H1 (cell line): ENCODE measurements around the gene FANCI. TPM values are rescaled to one million over a fixed set of nuclear protein-coding genes. Genes with fewer than 3 reads are reported as not detected.

Source experiments
- CTCF ChIA-PET: fragments of 300-600 bp; sonication (Branson Sonifier 250); formaldehyde crosslinking; loops from one replicate; lab custom pipeline; 2021; ENCODE audit not compliant: partially characterized antibody; lab: Charles Lee
- POLR2A ChIA-PET: fragments of 300-600 bp; sonication (Branson Sonifier 250); formaldehyde crosslinking; loops from one replicate; lab custom pipeline; 2021; ENCODE audit warnings: inconsistent platforms; ENCODE audit not compliant: partially characterized antibody; lab: Charles Lee
- DNase-seq, 2 experiments: peaks; one replicate each; pipeline versions ENCODE4 v3.0.0 to v3.0.0-alpha.2; 2010 to 2022; ENCODE audit warnings: low spot score in 2 of 2, low read depth in 1 of 2, mixed read lengths in 1 of 2
- FAIRE-seq: peaks from 2 replicates; lab custom pipeline; 2011; peaks lifted over from hg19 to GRCh38; lab: Jason Lieb, UNC
- H2AFZ ChIP-seq: 2 replicates; pipeline ENCODE4 v1.8.1; 2012; ENCODE audit warnings: low read length, inconsistent platforms
- H2AK5ac ChIP-seq: 2 replicates; pipeline ENCODE4 v1.6.1; 2013; ENCODE audit warnings: low read depth, low read length
- H2BK120ac ChIP-seq: replicated peaks from 2 replicates; pipeline ENCODE3; 2013; ENCODE audit warnings: low read depth, low read length, inconsistent platforms
- H2BK12ac ChIP-seq: 2 replicates; pipeline ENCODE4 v1.6.1; 2013; ENCODE audit warnings: low read depth, low read length
- H2BK15ac ChIP-seq: 2 replicates; pipeline ENCODE4 v1.6.1; 2013; ENCODE audit warnings: low read length
- H2BK20ac ChIP-seq: 2 replicates; pipeline ENCODE4 v1.6.1; 2013; ENCODE audit warnings: low read length
- H2BK5ac ChIP-seq: 2 replicates; pipeline ENCODE4 v1.6.1; 2013; ENCODE audit warnings: low read depth, low read length
- H3K14ac ChIP-seq: 2 replicates; pipeline ENCODE4 v1.6.1; 2013; ENCODE audit warnings: inconsistent platforms; ENCODE audit not compliant: insufficient read length
- H3K18ac ChIP-seq: 2 replicates; pipeline ENCODE4 v1.6.1; 2013; ENCODE audit warnings: low read length; ENCODE audit errors: extremely low read depth
- H3K23ac ChIP-seq: 2 replicates; pipeline ENCODE4 v1.6.1; 2013; ENCODE audit warnings: inconsistent platforms; ENCODE audit not compliant: insufficient read length
- H3K23me2 ChIP-seq: 2 replicates; pipeline ENCODE4 v1.6.1; 2013; ENCODE audit warnings: low read depth, low read length
- H3K27ac ChIP-seq: 2 replicates; pipeline ENCODE4 v1.6.1; 2011; ENCODE audit warnings: low read depth, low read length, inconsistent platforms
- H3K27me3 ChIP-seq, 4 experiments: replicated peaks in 1 of 4; 1 replicate in 1 of 4; 2 replicates in 3 of 4; pipeline versions ENCODE4 v1.6.1 to v1.8.1; 2011 to 2013; ENCODE audit warnings: low read length in 3 of 4, mild to moderate bottlenecking in 3 of 4, inconsistent platforms in 2 of 4, mixed read lengths in 2 of 4, moderate library complexity in 1 of 4; ENCODE audit not compliant: control insufficient read depth in 3 of 4, insufficient read depth in 3 of 4; ENCODE audit errors: extremely low read depth in 1 of 4
- H3K36me3 ChIP-seq, 4 experiments: 2 replicates each; pipeline versions ENCODE4 v1.6.1 to v1.8.1; 2011 to 2013; ENCODE audit warnings: mild to moderate bottlenecking in 4 of 4, low read length in 3 of 4, moderate library complexity in 2 of 4, control low read depth in 1 of 4, inconsistent platforms in 1 of 4; ENCODE audit not compliant: insufficient read depth in 4 of 4, control insufficient read depth in 2 of 4
- H3K4ac ChIP-seq: replicated peaks from 2 replicates; pipeline ENCODE3; 2013; ENCODE audit warnings: low read length, low read depth, mixed read lengths, inconsistent platforms; ENCODE audit not compliant: insufficient read length
- H3K4me1 ChIP-seq, 4 experiments: replicated peaks in 1 of 4; 1 replicate in 1 of 4; 2 replicates in 3 of 4; pipeline versions ENCODE4 v1.6.1 to v1.8.1; 2011 to 2013; ENCODE audit warnings: low read length in 3 of 4, inconsistent platforms in 2 of 4, mixed read lengths in 1 of 4; ENCODE audit not compliant: insufficient read depth in 4 of 4, control insufficient read depth in 3 of 4
- H3K4me2 ChIP-seq, 2 experiments: 2 replicates each; pipeline versions ENCODE4 v1.6.1 to v1.8.1; 2011 to 2013; ENCODE audit warnings: low read depth in 2 of 2, low read length in 2 of 2, control low read depth in 1 of 2, inconsistent platforms in 1 of 2, mild to moderate bottlenecking in 1 of 2; ENCODE audit not compliant: insufficient read depth in 1 of 2
- H3K4me3 ChIP-seq, 4 experiments: fragments of 200-600, 300-600 bp in 1 of 4; sonication (generic), shearing (Covaris generic), sonication (Bioruptor Twin) in 1 of 4; 2 replicates each; pipeline versions ENCODE4 v1.5.1 to v1.8.1; 2011 to 2016; ENCODE audit warnings: low read length in 4 of 4, low read depth in 3 of 4, control low read depth in 2 of 4, inconsistent platforms in 2 of 4, mild to moderate bottlenecking in 2 of 4, mixed read lengths in 1 of 4, moderate library complexity in 1 of 4; ENCODE audit not compliant: insufficient read depth in 2 of 4; ENCODE audit errors: extremely low read depth in 1 of 4
- H3K56ac ChIP-seq: replicated peaks from 2 replicates; pipeline ENCODE3; 2013; ENCODE audit warnings: low read depth, mild to moderate bottlenecking, mixed read lengths, low read length, inconsistent platforms; ENCODE audit not compliant: insufficient read length
- H3K79me1 ChIP-seq: 2 replicates; pipeline ENCODE4 v1.6.1; 2013; ENCODE audit warnings: low read depth, low read length, control low read depth
- H3K79me2 ChIP-seq, 2 experiments: 2 replicates each; pipeline versions ENCODE4 v1.6.1 to v1.8.1; 2012 to 2013; ENCODE audit warnings: low read length in 2 of 2, mild to moderate bottlenecking in 2 of 2, inconsistent platforms in 1 of 2; ENCODE audit not compliant: insufficient read depth in 2 of 2, control insufficient read depth in 1 of 2
- H3K9ac ChIP-seq, 4 experiments: replicated peaks in 1 of 4; 1 replicate in 1 of 4; 2 replicates in 3 of 4; pipeline versions ENCODE4 v1.6.1 to v1.8.1; 2011 to 2013; ENCODE audit warnings: low read depth in 3 of 4, low read length in 3 of 4, control low read depth in 2 of 4, mild to moderate bottlenecking in 2 of 4, moderate library complexity in 2 of 4, inconsistent platforms in 1 of 4; ENCODE audit errors: extremely low read depth in 1 of 4
- H3K9me3 ChIP-seq, 2 experiments: 2 replicates each; pipeline versions ENCODE4 v1.6.1 to v1.8.1; 2012 to 2013; ENCODE audit warnings: mild to moderate bottlenecking in 2 of 2, moderate library complexity in 2 of 2, control low read depth in 1 of 2, inconsistent platforms in 1 of 2, low read depth in 1 of 2, low read length in 1 of 2, mixed read lengths in 1 of 2; ENCODE audit not compliant: insufficient read depth in 2 of 2
- H4K20me1 ChIP-seq, 2 experiments: replicated peaks in 1 of 2; 2 replicates each; pipeline versions ENCODE3 to v1.8.1; 2011 to 2013; ENCODE audit warnings: inconsistent platforms in 2 of 2, low read length in 2 of 2, mild to moderate bottlenecking in 1 of 2; ENCODE audit not compliant: insufficient read depth in 2 of 2, control insufficient read depth in 1 of 2
- H4K5ac ChIP-seq: 2 replicates; pipeline ENCODE4 v1.6.1; 2013; ENCODE audit warnings: low read length, low read depth, mixed read lengths, inconsistent platforms; ENCODE audit not compliant: insufficient read length
- H4K8ac ChIP-seq: 2 replicates; pipeline ENCODE4 v1.8.0; 2013; ENCODE audit warnings: mild to moderate bottlenecking, moderate library complexity, low read length, inconsistent platforms; ENCODE audit not compliant: insufficient read depth; ENCODE audit errors: extremely low read depth
- H4K91ac ChIP-seq: replicated peaks from 2 replicates; pipeline ENCODE3; 2013; ENCODE audit warnings: low read length, mixed read lengths, inconsistent platforms; ENCODE audit not compliant: insufficient read length
- ASH2L ChIP-seq: fragments of 200-600, 300-600 bp; sonication (generic); IDR thresholded peaks from one replicate; pipeline ENCODE4 v1.7.1; 2017; ENCODE audit warnings: low read length
- BRCA1 ChIP-seq: IDR thresholded peaks from 2 replicates; pipeline ENCODE4 v1.6.1; 2012; ENCODE audit warnings: low read depth, low read length, improper control_type of control experiment
- CHD1 ChIP-seq: IDR thresholded peaks from 2 replicates; pipeline ENCODE4 v1.6.1; 2012; ENCODE audit warnings: low read depth, low read length, improper control_type of control experiment
- EGR1 ChIP-seq: IDR thresholded peaks from 2 replicates; pipeline ENCODE4 v1.6.1; 2011; ENCODE audit warnings: low read depth, low read length, borderline replicate concordance
- ZNF274 ChIP-seq: IDR thresholded peaks from 2 replicates; pipeline ENCODE4 v1.7.0; 2012; ENCODE audit warnings: low read length, borderline replicate concordance; ENCODE audit errors: extremely low read depth
- WGBS, 2 experiments: shearing (Covaris generic) in 1 of 2; methylation state at CpG; one replicate each; pipeline versions ENCODE4 v1.1.6 to v1.1.7; 2013 to 2015; ENCODE audit warnings: low lambda C conversion rate in 2 of 2, mixed read lengths in 2 of 2, inconsistent platforms in 1 of 2, low coverage in 1 of 2, missing lambda C conversion rate in 1 of 2; ENCODE audit not compliant: insufficient replicate concordance in 2 of 2, insufficient coverage in 1 of 2, insufficient read length in 1 of 2; ENCODE audit errors: extremely low coverage in 1 of 2, missing lambda C conversion rate in 1 of 2; 5-methylcytosine and 5-hydroxymethylcytosine counted together
- polyA plus RNA-seq, 7 experiments: library from polyadenylated mRNA; depleted of rRNA in 3 of 7; stranded (reverse) in 5 of 7; unstranded in 2 of 7; fragments of >200 nt in 5 of 7; fragments of 200-250 nt in 2 of 7; gene quantifications; 1 replicate in 5 of 7; 2 replicates in 1 of 7; 4 replicates in 1 of 7; pipeline versions ENCODE4 v1.2.1 to v1.2.3, GENCODE V29; 2011 to 2013; ENCODE audit warnings: missing spikeins in 2 of 7, mixed read lengths in 2 of 7
- total RNA-seq: library from RNA; stranded (reverse); fragmentation: NEBNext Ultra II Directional; extraction: Animal tissue kit (Norgen Biotek cat#: 25700); gene quantifications from 2 replicates; pipeline ENCODE4 v1.2.1, GENCODE V29; 2021

The FANCI gene
- total and polyA plus RNA-seq, 2 of the 8 experiments (the other 6 are each of a cell fraction or from before 2014, with no cell fraction given) = 37.8 to 115 TPM

GRCh38 chr15:89341316-89342005 is 97.7 kb downstream of the FANCI start:
- Histone ChIP-seq H4K91ac (no peak overlapping the region), H3K4me1 (peaks cover 0 to 4% (median 3%) of the 10 kb centered on the region in 4 experiments; a peak in 4 of 7 replicates), H4K5ac (no peak overlapping the region), H3K4me2 (no peak overlapping the region), H3K27me3 (peaks cover 0 to 4% (median 2%) of the 10 kb centered on the region in 4 experiments; a peak in 2 of 7 replicates), H3K23me2 (no peaks in the 10 kb centered on the region), H3K9ac (no peak overlapping the region), H3K27ac (no peak overlapping the region), H3K14ac (no peak overlapping the region), H2BK20ac (no peak overlapping the region), H3K18ac (no peak overlapping the region), H2BK12ac (no peak overlapping the region; the same call in 1 of the 2 replicates), H2BK5ac (no peak overlapping the region), H4K20me1 (no peaks in the 10 kb centered on the region), H3K79me1 (no peaks in the 10 kb centered on the region), H3K23ac (no peak overlapping the region), H3K4ac (no peak overlapping the region), H2AK5ac (no peak overlapping the region), H3K36me3 (no peaks in the 10 kb centered on the region), H4K8ac (no peak overlapping the region), H3K56ac (no peak overlapping the region), H2BK120ac (no peak overlapping the region), H2BK15ac (no peak overlapping the region), H3K9me3 (no peaks in the 10 kb centered on the region), H3K4me3 (no peak overlapping the region), H3K79me2 (no peaks in the 10 kb centered on the region), H2AFZ (no peak overlapping the region)
- DNase-seq = no peak
- WGBS, 2 experiments = 89% methylated on average over 8 of the region's 8 CpGs; no CpG with 5 or more reads in 1 of the 2 experiments
- ChIA-PET POLR2A (interaction anchor here (1.0 to 1.7 kb wide), 2 partner anchors 23 to 155 kb away, joined by 4 read pairs; partner anchors contain the start of gene RHCG), CTCF (interaction anchor here (0.8 to 1.2 kb wide), 5 partner anchors 10 to 318 kb away, joined by 3 to 4 read pairs (median 3); no protein-coding TSS in a partner anchor)
- FAIRE-seq = no peak
- TF ChIP-seq BRCA1 (no peak), ASH2L (no peak), ZNF274 (no peak), CHD1 (no peak), EGR1 (no peak)
